HG02970 (cell line): ENCODE results near the gene CYTH4.

Experiments used
- ATAC-seq: cut with Tn5 transposase; IDR thresholded peaks from one replicate; pipeline ENCODE4 v1.9.1; 2021; ENCODE audit warnings: mild to moderate bottlenecking, moderate library complexity, moderate number of reproducible peaks; ENCODE audit not compliant: unreplicated experiment, low FRiP score

CYTH4 gene

GRCh38 chr22:37288521-37288920, 6.2 kb downstream of the CYTH4 start:
- ATAC-seq, result no peak

- ATAC-seq, result no peak
Observed at GRCh38 chr22:37289156-37289735, 6.9 kb downstream of the CYTH4 start.

GRCh38 chr22:37290737-37291136, 8.4 kb downstream of the CYTH4 start:
- ATAC-seq, result no peak

GRCh38 chr22:37291559-37292298, 9.4 kb downstream of the CYTH4 start:
- ATAC-seq, result no peak

GRCh38 chr22:37292641-37293040, 10.3 kb downstream of the CYTH4 start:
- no peak for ATAC-seq

GRCh38 chr22:37293172-37293571, 10.9 kb downstream of the CYTH4 start:
- no peak for ATAC-seq

- no peak for ATAC-seq
Observed at GRCh38 chr22:37294747-37295146, 12.4 kb downstream of the CYTH4 start.

- ATAC-seq, result no peak
Observed at GRCh38 chr22:37295213-37295886, 13.0 kb downstream of the CYTH4 start.

GRCh38 chr22:37295946-37296345, 13.6 kb downstream of the CYTH4 start:
- no peak for ATAC-seq

- no peak for ATAC-seq
Observed at GRCh38 chr22:37298748-37299495, 16.6 kb downstream of the CYTH4 start.

GRCh38 chr22:37299969-37300509, 17.7 kb downstream of the CYTH4 start:
- no peak for ATAC-seq

GRCh38 chr22:37300551-37301017, 18.3 kb downstream of the CYTH4 start:
- no peak for ATAC-seq

- no peak for ATAC-seq
Observed at GRCh38 chr22:37301144-37301830, 19.0 kb downstream of the CYTH4 start.

GRCh38 chr22:37302674-37303555, 20.6 kb downstream of the CYTH4 start:
- ATAC-seq, result no peak

- no peak for ATAC-seq
Observed at GRCh38 chr22:37303821-37304274, 21.5 kb downstream of the CYTH4 start.

- no peak for ATAC-seq
Observed at GRCh38 chr22:37304595-37305343, 22.5 kb downstream of the CYTH4 start.

GRCh38 chr22:37305887-37306286, 23.6 kb downstream of the CYTH4 start:
- ATAC-seq, result no peak

GRCh38 chr22:37306494-37306829, 24.2 kb downstream of the CYTH4 start:
- ATAC-seq, result no peak
